Spleen (tissue), 11 donors: ENCODE data around the gene MDFI. TPM values are rescaled to one million over a fixed set of nuclear protein-coding genes. Genes with fewer than 3 reads are reported as not detected.

Source experiments
- DNase-seq: peaks from one replicate; pipeline ENCODE4 v3.0.0-alpha.2; 2020
- H3K27ac ChIP-seq, 8 donors: fragments of 200-600 bp; sonication (generic) in 7 of 8; 1 replicate in 4 of 8; 2 replicates in 4 of 8; pipeline versions ENCODE4 v1.5.0 to v1.8.0; 2016 to 2021; ENCODE audit warnings: inconsistent platforms in 4 of 8, mild to moderate bottlenecking in 4 of 8, moderate library complexity in 1 of 8
- H3K27me3 ChIP-seq, 7 donors: fragments of 200-600 bp; sonication (generic) in 6 of 7; replicated peaks in 1 of 7; 1 replicate in 4 of 7; 2 replicates in 3 of 7; pipeline versions ENCODE4 v1.5.0 to v1.8.0; 2016 to 2021; ENCODE audit warnings: inconsistent platforms in 3 of 7, mild to moderate bottlenecking in 1 of 7
- H3K36me3 ChIP-seq, 6 donors: fragments of 200-600 bp; sonication (generic) in 5 of 6; 1 replicate in 4 of 6; 2 replicates in 2 of 6; pipeline versions ENCODE4 v1.5.0 to v1.8.0; 2016 to 2021; ENCODE audit warnings: inconsistent platforms in 2 of 6
- H3K4me1 ChIP-seq, 6 donors: fragments of 200-600 bp; sonication (generic) in 5 of 6; 1 replicate in 3 of 6; 2 replicates in 3 of 6; pipeline versions ENCODE4 v1.5.0 to v1.8.0; 2016 to 2021; ENCODE audit warnings: inconsistent platforms in 3 of 6
- H3K4me3 ChIP-seq, 8 donors: fragments of 200-600 bp; sonication (generic) in 7 of 8; 1 replicate in 4 of 8; 2 replicates in 4 of 8; pipeline versions ENCODE4 v1.5.0 to v1.8.0; 2016 to 2021; ENCODE audit warnings: inconsistent platforms in 4 of 8, mild to moderate bottlenecking in 4 of 8, moderate library complexity in 2 of 8
- H3K9me3 ChIP-seq, 8 donors: fragments of 200-600 bp; sonication (generic) in 7 of 8; 1 replicate in 4 of 8; 2 replicates in 4 of 8; pipeline versions ENCODE4 v1.5.0 to v1.8.0; 2016 to 2021; ENCODE audit warnings: inconsistent platforms in 4 of 8
- CTCF ChIP-seq, 11 experiments: fragments of 200-600 bp in 7 of 11; fragments of 450-650 bp in 4 of 11; sonication (generic) in 4 of 11; IDR thresholded peaks in 8 of 11; conservative IDR thresholded peaks in 3 of 11; 1 replicate in 7 of 11; 2 replicates in 4 of 11; pipeline versions ENCODE4 v1.4.0 to v1.8.0; 2016 to 2021; ENCODE audit warnings: antibody characterized with exemption in 11 of 11, inconsistent platforms in 4 of 11, mild to moderate bottlenecking in 1 of 11
- POLR2A ChIP-seq, 3 donors: fragments of 450-650 bp; IDR thresholded peaks; one replicate each; pipeline ENCODE4 v1.5.1; 2017; ENCODE audit warnings: antibody characterized with exemption in 3 of 3, mild to moderate bottlenecking in 1 of 3
- POLR2AphosphoS5 ChIP-seq, 3 donors: sonication (generic); formaldehyde crosslinking; IDR thresholded peaks; one replicate each; pipeline ENCODE4 v1.5.1; 2017; ENCODE audit warnings: antibody characterized with exemption in 3 of 3
- WGBS, 5 donors: extraction: QIAGEN DNeasy Blood & Tissue Kit in 3 of 5; methylation state at CpG; one replicate each; pipeline versions ENCODE4 v1.1.5 to v1.1.7; 2013 to 2018; 5-methylcytosine and 5-hydroxymethylcytosine counted together
- intact Hi-C: fragments of 100-400 bp; cut with DNase I; formaldehyde crosslinking; loops from one replicate; pipeline ENCODE4 v1.15.0; 2023; ENCODE audit warnings: low total_unique reads
- polyA plus RNA-seq, 3 donors: library from polyadenylated mRNA; stranded (reverse); fragments of 200-250 nt; gene quantifications; one replicate each; pipeline ENCODE4 v1.2.1, GENCODE V29; 2013
- total RNA-seq, 7 donors: library from RNA; depleted of rRNA in 3 of 7; stranded (reverse); fragments of >200 nt in 3 of 7; fragmentation: NEBNext Ultra II Directional in 4 of 7; extraction: Animal tissue kit (Norgen Biotek cat#: 25700) in 4 of 7; gene quantifications; one replicate each; pipeline versions ENCODE4 v1.1.0 to v1.2.1, GENCODE V29; 2016 to 2021
- donor health status: healthy with polysubstance abuse.
- donor health status: DM: no; HTN: no; CAD: no; lungs with moderate emphysema.
- donor health status: DM: no; HTN: no; CAD: no.
- donor health status: Bipolar disorder and iron deficiency.
- donor health status: healthy.
- donor health status: DM: no; HTN: no; CAD: no.
- donor health status: DM: yes; HTN: yes; CAD: no.

The MDFI gene
- total and polyA plus RNA-seq, 10 donors, result 0.28 to 0.82 (median 0.47) TPM; not detected in 5

- no peak overlapping the region for H3K4me3 ChIP-seq
- peaks cover 14 to 84% (median 49%) of the 10 kb centered on the region in 6 donors for H3K4me1 ChIP-seq
- no peak overlapping the region for H3K27ac ChIP-seq
- no peak for DNase-seq
- H3K36me3 ChIP-seq, result peaks cover 0 to 50% (median 5%) of the 10 kb centered on the region in 6 donors
- H3K9me3 ChIP-seq, result no peaks in the 10 kb centered on the region
- H3K27me3 ChIP-seq, result no peaks in the 10 kb centered on the region
- intact Hi-C loops, result no loop called here
- WGBS, 5 donors, result 88 to 94% (median 91%) methylated on average over 6 of the region's 6 CpGs
- TF ChIP-seq CTCF (IDR thresholded peaks at IDR 0.05 in 8 of 11, conservative IDR thresholded peaks at IDR 0.05 in 3 of 11) (no peak), POLR2AphosphoS5 (IDR thresholded peaks at IDR 0.05) (no peak), POLR2A (IDR thresholded peaks at IDR 0.05) (no peak)
Observed at GRCh38 chr6:41696788-41697187, 58.5 kb downstream of the MDFI start.

- intact Hi-C loops, result no loop called here
- DNase-seq, result no peak
- Histone ChIP-seq H3K4me3 (no peak overlapping the region), H3K9me3 (no peaks in the 10 kb centered on the region), H3K4me1 (peaks cover 14 to 94% (median 62%) of the 10 kb centered on the region in 6 donors), H3K36me3 (peaks cover 0 to 63% (median 10%) of the 10 kb centered on the region in 6 donors), H3K27me3 (no peaks in the 10 kb centered on the region), H3K27ac (peak overlapping the region in 7 of 8 donors; percentile 29 to 75 (median 53))
- no peak for TF ChIP-seq CTCF (IDR thresholded peaks at IDR 0.05 in 8 of 11, conservative IDR thresholded peaks at IDR 0.05 in 3 of 11)
- peak in 1 of 3 donors; percentile 32 for TF ChIP-seq POLR2AphosphoS5 (IDR thresholded peaks at IDR 0.05)
- TF ChIP-seq POLR2A (IDR thresholded peaks at IDR 0.05), result no peak
- 65 to 90% (median 73%) methylated on average over 15 of the region's 15 CpGs for WGBS, 5 donors
Observed at GRCh38 chr6:41697861-41698781, 59.9 kb downstream of the MDFI start.

- WGBS, 5 donors, result 69 to 93% (median 71%) methylated on average over 2 of the region's 2 CpGs
- Histone ChIP-seq H3K27ac (peak overlapping the region in 6 of 8 donors; percentile 29 to 75 (median 56)), H3K27me3 (no peaks in the 10 kb centered on the region), H3K4me3 (no peak overlapping the region), H3K36me3 (peaks cover 0 to 71% (median 10%) of the 10 kb centered on the region in 6 donors), H3K4me1 (peaks cover 14 to 94% (median 71%) of the 10 kb centered on the region in 6 donors), H3K9me3 (no peaks in the 10 kb centered on the region)
- no peak for TF ChIP-seq CTCF (IDR thresholded peaks at IDR 0.05 in 8 of 11, conservative IDR thresholded peaks at IDR 0.05 in 3 of 11)
- TF ChIP-seq POLR2AphosphoS5 (IDR thresholded peaks at IDR 0.05), result peak in 2 of 3 donors; percentile 9 to 32
- DNase-seq, result no peak
- intact Hi-C loops, result no loop called here
Observed at GRCh38 chr6:41699063-41699462, 60.8 kb downstream of the MDFI start.
